ENCODE measurements around the gene FLRT3. TPM values are rescaled to one million over a fixed set of nuclear protein-coding genes. Genes with fewer than 3 reads are reported as not detected.

FLRT3 gene
- total RNA-seq, 1 donor from 2014 or later, result 75.7 TPM

DNA sequence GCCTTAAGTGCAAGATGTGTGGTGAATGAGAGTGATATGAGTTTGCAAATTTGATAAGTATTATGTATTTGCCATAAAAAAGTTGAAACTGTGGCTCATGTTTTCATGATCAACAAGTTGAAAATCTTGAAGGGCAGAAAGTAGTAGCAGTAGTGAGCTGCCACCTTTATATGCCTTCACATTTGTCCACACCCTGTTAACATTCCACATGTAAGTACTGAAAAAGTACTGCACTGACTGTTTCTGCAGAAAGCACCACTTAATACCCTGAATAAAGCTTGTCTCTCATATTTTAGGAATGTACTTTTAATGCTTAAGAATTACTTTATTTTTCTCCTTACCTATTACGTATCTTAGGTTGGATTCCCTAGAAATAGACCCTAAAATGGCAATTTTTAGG is 45.9 kb downstream of the FLRT3 start:
- Mint-ChIP-seq H3K4me1 (ENCODE audit: unreplicated experiment) (no peaks in the 10 kb centered on the region), H3K4me3 (no peak overlapping the region), H3K27me3 (no peaks in the 10 kb centered on the region), H3K27ac (no peak overlapping the region), H3K36me3 (no peaks in the 10 kb centered on the region), H3K9me3 (no peaks in the 10 kb centered on the region)
- TF ChIP-seq, protein P1, sequence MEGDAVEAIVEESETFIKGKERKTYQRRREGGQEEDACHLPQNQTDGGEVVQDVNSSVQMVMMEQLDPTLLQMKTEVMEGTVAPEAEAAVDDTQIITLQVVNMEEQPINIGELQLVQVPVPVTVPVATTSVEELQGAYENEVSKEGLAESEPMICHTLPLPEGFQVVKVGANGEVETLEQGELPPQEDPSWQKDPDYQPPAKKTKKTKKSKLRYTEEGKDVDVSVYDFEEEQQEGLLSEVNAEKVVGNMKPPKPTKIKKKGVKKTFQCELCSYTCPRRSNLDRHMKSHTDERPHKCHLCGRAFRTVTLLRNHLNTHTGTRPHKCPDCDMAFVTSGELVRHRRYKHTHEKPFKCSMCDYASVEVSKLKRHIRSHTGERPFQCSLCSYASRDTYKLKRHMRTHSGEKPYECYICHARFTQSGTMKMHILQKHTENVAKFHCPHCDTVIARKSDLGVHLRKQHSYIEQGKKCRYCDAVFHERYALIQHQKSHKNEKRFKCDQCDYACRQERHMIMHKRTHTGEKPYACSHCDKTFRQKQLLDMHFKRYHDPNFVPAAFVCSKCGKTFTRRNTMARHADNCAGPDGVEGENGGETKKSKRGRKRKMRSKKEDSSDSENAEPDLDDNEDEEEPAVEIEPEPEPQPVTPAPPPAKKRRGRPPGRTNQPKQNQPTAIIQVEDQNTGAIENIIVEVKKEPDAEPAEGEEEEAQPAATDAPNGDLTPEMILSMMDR (conservative IDR thresholded peaks at IDR 0.05), result no peak
- no peak for DNase-seq (ENCODE audit: extremely low spot score, unreplicated experiment)

DNA sequence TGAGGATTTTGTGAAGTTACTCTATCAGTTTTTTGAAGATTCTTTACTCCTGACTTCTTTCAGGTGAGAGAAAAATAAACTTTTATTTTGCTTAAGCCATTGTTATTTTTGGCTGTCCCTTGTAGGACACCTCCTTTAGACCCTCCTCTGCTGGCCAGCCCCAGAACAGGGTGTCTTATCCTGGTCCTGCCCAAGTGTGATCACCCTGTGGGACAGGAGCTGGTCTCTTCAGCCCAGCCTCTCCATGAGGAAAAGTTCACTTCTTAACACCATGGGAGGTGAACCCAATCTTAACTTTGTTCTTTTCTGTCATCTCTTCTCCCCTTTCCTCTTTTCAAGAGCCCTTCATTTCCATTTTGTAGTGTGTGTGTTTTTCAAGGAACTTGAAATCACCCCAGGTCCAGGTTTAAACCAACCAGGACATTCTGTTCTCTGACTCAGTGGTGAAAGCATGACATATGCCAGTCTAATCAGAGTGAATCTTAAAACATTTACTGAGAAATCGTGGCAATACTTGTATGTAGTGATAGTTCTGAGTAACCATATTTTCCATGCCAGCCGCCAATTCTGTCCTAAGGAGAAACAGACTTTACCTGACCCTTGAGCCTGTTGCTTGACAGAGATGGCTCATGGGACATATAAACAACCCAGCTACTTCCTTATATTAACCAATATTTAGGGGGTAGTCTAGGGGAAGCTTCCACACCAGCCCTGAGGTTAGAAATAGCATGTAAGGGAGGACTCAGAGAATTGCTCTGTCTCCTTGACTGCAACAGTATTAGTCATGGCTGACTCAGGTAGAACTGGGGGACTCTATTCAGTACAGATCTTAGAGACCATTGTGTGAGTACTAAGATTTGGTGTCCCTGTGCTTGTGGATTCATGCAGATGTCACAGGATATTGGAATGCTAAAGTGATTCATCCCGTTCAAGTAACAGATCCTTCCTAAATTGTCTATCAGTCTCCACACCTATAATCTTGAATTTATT is 48.8 kb downstream of the FLRT3 start:
- Mint-ChIP-seq H3K27ac (no peak overlapping the region), H3K4me1 (ENCODE audit: unreplicated experiment) (no peaks in the 10 kb centered on the region), H3K36me3 (no peaks in the 10 kb centered on the region), H3K4me3 (no peak overlapping the region), H3K27me3 (no peaks in the 10 kb centered on the region), H3K9me3 (no peaks in the 10 kb centered on the region)
- no peak for DNase-seq (ENCODE audit: extremely low spot score, unreplicated experiment)
- TF ChIP-seq, protein P1 (conservative IDR thresholded peaks at IDR 0.05), result no peak

DNA sequence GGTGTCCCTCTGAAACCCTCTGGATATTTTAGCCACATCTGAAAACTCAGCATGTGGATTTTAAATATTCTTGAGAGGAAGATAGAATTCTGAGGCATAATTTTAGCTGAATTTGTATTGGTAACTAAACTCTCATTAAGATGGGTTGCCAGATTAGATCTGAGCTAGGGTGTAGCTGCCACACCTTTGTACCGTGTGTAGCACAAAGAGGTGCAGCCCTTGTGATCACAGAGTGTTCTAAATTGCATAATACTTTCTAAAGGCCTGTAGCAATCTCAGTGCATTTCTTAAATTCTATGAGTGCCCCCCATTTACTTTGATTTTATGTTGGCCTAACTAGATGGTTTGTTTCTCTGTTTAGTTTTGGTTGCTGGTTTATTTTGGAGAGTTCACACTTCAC is 53.0 kb downstream of the FLRT3 start:
- Mint-ChIP-seq H3K9me3 (no peaks in the 10 kb centered on the region), H3K4me3 (no peak overlapping the region), H3K4me1 (ENCODE audit: unreplicated experiment) (no peaks in the 10 kb centered on the region), H3K36me3 (no peaks in the 10 kb centered on the region), H3K27me3 (no peaks in the 10 kb centered on the region), H3K27ac (no peak overlapping the region)
- no peak for DNase-seq (ENCODE audit: extremely low spot score, unreplicated experiment)
- TF ChIP-seq, protein P1 (conservative IDR thresholded peaks at IDR 0.05), result no peak

DNA sequence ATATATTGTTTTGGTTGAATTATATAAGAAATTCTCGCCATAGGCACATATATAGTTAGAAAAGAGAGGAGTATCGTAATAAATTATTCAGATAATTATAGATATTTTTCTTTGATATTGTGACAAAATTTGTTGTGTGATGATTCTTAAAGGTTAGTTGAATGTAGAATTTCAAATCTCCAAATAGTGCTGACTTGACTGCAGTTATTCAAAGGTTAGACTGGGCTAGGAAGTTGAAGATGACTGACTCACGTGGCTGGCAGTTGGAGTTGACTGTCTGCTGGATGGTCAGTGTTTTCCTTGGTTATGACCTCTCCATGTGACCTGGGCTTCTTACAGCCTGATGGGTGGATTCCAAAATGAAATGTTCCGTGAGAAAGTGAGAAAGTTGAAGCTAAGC is 55.3 kb downstream of the FLRT3 start:
- TF ChIP-seq, protein P1 (conservative IDR thresholded peaks at IDR 0.05), result no peak
- H3K4me1 Mint-ChIP-seq (ENCODE audit: unreplicated experiment), result no peaks in the 10 kb centered on the region
- no peak overlapping the region for H3K27ac Mint-ChIP-seq
- H3K36me3 Mint-ChIP-seq, result no peaks in the 10 kb centered on the region
- DNase-seq (ENCODE audit: extremely low spot score, unreplicated experiment), result no peak
- no peak overlapping the region for H3K4me3 Mint-ChIP-seq
- H3K27me3 Mint-ChIP-seq, result no peaks in the 10 kb centered on the region
- no peaks in the 10 kb centered on the region for H3K9me3 Mint-ChIP-seq
